Neural progenitor cell (in vitro differentiated cells): ENCODE data around the gene JOSD1.

Experiments used
- EZH2 ChIP-seq: fragments of 200-600 bp; sonication (generic); IDR thresholded peaks from 2 replicates; pipeline ENCODE4 v1.6.1; 2017; ENCODE audit warnings: antibody characterized with exemption, mild to moderate bottlenecking, moderate library complexity
- EZH2phosphoT487 ChIP-seq: fragments of 200-600 bp; sonication (generic); IDR thresholded peaks from 2 replicates; pipeline ENCODE4 v1.6.1; 2017; ENCODE audit warnings: antibody characterized with exemption

GRCh38 chr22:38712486-38713207 is 11.9 kb upstream of the JOSD1 start:
- no peak for TF ChIP-seq EZH2phosphoT487
- no peak for TF ChIP-seq EZH2
